K562 (cell line): ENCODE data around the gene ABLIM1. TPM values are rescaled to one million over a fixed set of nuclear protein-coding genes. Genes with fewer than 3 reads are reported as not detected.
A peak's percentile ranks its signal among the peaks of the same experiment; 100 is the strongest.

ENCODE experiments used
- ATAC-seq: fragments of 200-7000 bp; cut with Tn5 transposase; 3 replicates; pipeline ENCODE4 v1.9.1; 2020; ENCODE audit warnings: moderate library complexity
- BruUV-seq: library from RNA; stranded (reverse); fragments of 400-500 nt; replicated peaks from 2 replicates; lab custom pipeline; 2021; lab: Mats Ljungman, UMichigan
- CTCF ChIA-PET: fragments of 300-600 bp; formaldehyde crosslinking; extraction: SDS; loops from one replicate; lab custom pipeline; 2021; ENCODE audit warnings: low intra/inter-chr PET ratio; lab: Yijun Ruan, JAX
- POLR2A ChIA-PET: fragments of 300-600, 350-650 bp; sonication (Branson Sonifier 250); formaldehyde crosslinking; extraction: SDS; loops from one replicate; lab custom pipeline; 2021; ENCODE audit warnings: antibody characterized with exemption, inconsistent platforms; lab: Yijun Ruan, JAX
- DNase-seq, 4 experiments: peaks; one replicate each; pipeline versions ENCODE4 v3.0.0 to v3.0.0-alpha.2; 2011 to 2018; ENCODE audit warnings: low spot score in 3 of 4, mixed read lengths in 3 of 4; ENCODE audit errors: extremely low read depth in 1 of 4
- FAIRE-seq: peaks from 2 replicates; lab custom pipeline; 2011; peaks lifted over from hg19 to GRCh38; lab: Jason Lieb, UNC
- H2AFZ ChIP-seq: 2 replicates; pipeline ENCODE4 v1.6.0; 2011; ENCODE audit warnings: low read depth, low read length, control low read depth, inconsistent platforms
- H3K27ac ChIP-seq: fragments of 200-600 bp; 3 replicates; pipeline ENCODE4 v1.8.0; 2011; ENCODE audit warnings: low read depth, mild to moderate bottlenecking, control low read depth, inconsistent platforms, low read length, moderate library complexity, mixed read lengths; ENCODE audit errors: extremely low read depth
- H3K27me3 ChIP-seq, 2 experiments: fragments of 300-600 bp in 1 of 2; 2 replicates in 1 of 2; 3 replicates in 1 of 2; pipeline versions ENCODE4 v1.6.0 to v1.8.0; 2011; ENCODE audit warnings: inconsistent platforms in 2 of 2, low read length in 2 of 2, mild to moderate bottlenecking in 1 of 2, mixed read lengths in 1 of 2, moderate library complexity in 1 of 2; ENCODE audit not compliant: control insufficient read depth in 2 of 2, insufficient read depth in 2 of 2
- H3K36me3 ChIP-seq: fragments of 300-600 bp; 3 replicates; pipeline ENCODE4 v1.8.0; 2011; ENCODE audit warnings: mild to moderate bottlenecking, low read length, inconsistent platforms; ENCODE audit not compliant: control insufficient read depth, insufficient read depth
- H3K4me1 ChIP-seq, 2 experiments: fragments of 200-600 bp in 1 of 2; replicated peaks in 1 of 2; 2 replicates in 1 of 2; 3 replicates in 1 of 2; pipeline versions ENCODE4 v1.5.1 to v1.8.0; 2011; ENCODE audit warnings: inconsistent platforms in 2 of 2, low read length in 2 of 2, mild to moderate bottlenecking in 1 of 2, mixed read lengths in 1 of 2, moderate library complexity in 1 of 2; ENCODE audit not compliant: control insufficient read depth in 2 of 2, insufficient read depth in 2 of 2
- H3K4me2 ChIP-seq: 2 replicates; pipeline ENCODE4 v1.6.1; 2011; ENCODE audit warnings: low read length, control low read depth, inconsistent platforms, mixed read lengths; ENCODE audit not compliant: insufficient read depth
- H3K4me3 ChIP-seq: fragments of 200-600 bp; sonication (generic), shearing (Covaris generic); 2 replicates; pipeline ENCODE4 v1.5.1; 2016; ENCODE audit warnings: control low read depth, inconsistent platforms
- H3K79me2 ChIP-seq: fragments of 200-600 bp; 3 replicates; pipeline ENCODE4 v1.8.0; 2011; ENCODE audit warnings: low read length, inconsistent platforms; ENCODE audit not compliant: control insufficient read depth, insufficient read depth
- H3K9ac ChIP-seq, 2 experiments: 2 replicates each; pipeline versions ENCODE4 v1.6.0 to v1.6.1; 2011; ENCODE audit warnings: low read depth in 2 of 2, low read length in 2 of 2, control low read depth in 1 of 2, inconsistent platforms in 1 of 2, mild to moderate bottlenecking in 1 of 2, mixed read lengths in 1 of 2; ENCODE audit not compliant: insufficient read depth in 1 of 2
- H3K9me1 ChIP-seq: one replicate; pipeline ENCODE4 v1.6.0; 2011; ENCODE audit warnings: inconsistent platforms, mild to moderate bottlenecking, low read length, moderate library complexity; ENCODE audit not compliant: control insufficient read depth, insufficient read depth
- H3K9me3 ChIP-seq: replicated peaks from 2 replicates; pipeline ENCODE4 v1.5.1; 2011; ENCODE audit warnings: low read depth, low read length, inconsistent platforms; ENCODE audit not compliant: control insufficient read depth, insufficient read depth
- H4K20me1 ChIP-seq: replicated peaks from 2 replicates; pipeline ENCODE4 v1.6.1; 2011; ENCODE audit warnings: low read length, inconsistent platforms, mixed read lengths; ENCODE audit not compliant: control insufficient read depth, insufficient read depth
- PBX2 ChIP-seq, 2 experiments: IDR thresholded peaks in 1 of 2; conservative IDR thresholded peaks in 1 of 2; 2 replicates each; pipeline ENCODE4 v1.6.1; 2016; ENCODE audit warnings: low read depth in 2 of 2, mild to moderate bottlenecking in 1 of 2, missing compliant biosample characterization in 1 of 2, missing genetic modification characterization in 1 of 2, moderate library complexity in 1 of 2
- RBM25 ChIP-seq: fragments of 200-400 bp; formaldehyde crosslinking; IDR thresholded peaks from 2 replicates; pipeline ENCODE4 v1.6.1; 2018; ENCODE audit warnings: low read length, low read depth, moderate library complexity; ENCODE audit not compliant: severe bottlenecking
- ZNF639 ChIP-seq, 2 experiments: fragments of 200-800 bp in 1 of 2; sonication (Bioruptor generic) in 1 of 2; sonication (generic) in 1 of 2; formaldehyde crosslinking in 1 of 2; IDR thresholded peaks in 1 of 2; conservative IDR thresholded peaks in 1 of 2; 2 replicates each; pipeline versions ENCODE4 v1.5.0 to v1.6.1; 2016 to 2020; ENCODE audit warnings: missing compliant biosample characterization in 1 of 2, missing genetic modification characterization in 1 of 2, missing genetic modification reagents in 1 of 2
- WGBS: fragments of 100-300 bp; shearing (Covaris generic); methylation state at CpG from one replicate; pipeline ENCODE4 v1.1.6; 2016; ENCODE audit warnings: low coverage, mixed read lengths; ENCODE audit not compliant: insufficient coverage; ENCODE audit errors: missing lambda C conversion rate; 5-methylcytosine and 5-hydroxymethylcytosine counted together
- in situ Hi-C: fragments of 300-500 bp; cut with MboI; formaldehyde crosslinking; loops from 4 replicates; pipeline ENCODE4 v1.15.0; 2018; ENCODE audit warnings: inconsistent platforms, mixed read lengths
- intact Hi-C: fragments of 100-400 bp; cut with micrococcal nuclease; formaldehyde crosslinking; loops from 2 replicates; pipeline ENCODE4 v1.14.2; 2022
- polyA plus RNA-seq, 8 experiments: library from polyadenylated mRNA; depleted of rRNA in 4 of 8; stranded (reverse) in 5 of 8; unstranded in 3 of 8; fragments of >200 nt; fragmentation: Nextera tagmentation in 2 of 8; fragmentation: Illumina TruSeq in 1 of 8; extraction: Ambion mirVana in 2 of 8; extraction: Trizol in 1 of 8; gene quantifications; 2 replicates each; pipeline versions ENCODE4 v1.2.1 to v1.2.3, GENCODE V29; 2011 to 2014; ENCODE audit warnings: inconsistent platforms in 1 of 8, missing spikeins in 1 of 8
- total RNA-seq, 7 experiments: library from RNA; depleted of rRNA in 6 of 7; stranded (reverse); fragments of >200 nt in 6 of 7; fragmentation: Illumina TruSeq in 2 of 7; extraction: Trizol in 2 of 7; gene quantifications; 2 replicates each; pipeline versions ENCODE4 v1.2.1 to v1.2.3, GENCODE V29; 2011 to 2021; ENCODE audit warnings: low replicate concordance in 1 of 7

ABLIM1 gene
- total and polyA plus RNA-seq, 9 of the 15 experiments (the other 6 are each of a cell fraction or from before 2014, with no cell fraction given): 0.07 to 0.49 (median 0.14) TPM; not detected in 6

DNA sequence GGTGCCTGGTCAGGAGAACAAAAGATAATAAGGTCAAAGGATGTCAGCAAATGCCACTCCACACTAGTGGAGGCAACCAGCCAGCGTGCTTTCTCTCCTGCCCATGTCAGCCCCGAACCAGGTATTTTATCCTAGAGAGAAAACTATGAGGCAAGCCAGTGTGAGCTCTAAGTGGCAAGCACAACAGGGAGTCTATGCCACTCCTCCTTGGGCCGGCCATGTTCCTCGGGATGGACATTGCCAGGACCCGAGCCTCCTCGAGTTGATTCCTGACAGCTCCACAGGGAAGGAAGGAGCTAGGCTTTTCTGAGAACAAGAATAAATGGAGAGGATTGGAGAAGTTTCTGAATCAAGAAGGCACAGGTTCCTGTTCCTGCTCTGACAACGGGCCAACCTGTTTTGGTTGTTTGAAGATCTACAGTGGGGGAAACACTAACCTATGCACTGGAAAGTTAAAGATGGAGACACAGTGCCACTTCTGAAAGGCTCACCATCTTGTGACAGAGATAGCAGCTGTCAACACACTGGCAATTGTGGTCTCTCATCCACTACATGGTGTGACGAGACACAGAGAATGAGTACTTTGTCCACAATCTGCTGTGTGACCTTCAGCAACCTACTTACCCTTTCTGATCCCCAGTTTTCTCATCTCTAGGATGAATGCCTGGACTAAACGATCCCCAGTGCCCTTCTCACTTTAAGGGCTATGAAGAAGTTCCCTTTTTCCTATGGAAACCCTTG, 28.8 kb downstream of the ABLIM1 start:
- no peak overlapping the region for H3K9ac ChIP-seq
- no peaks in the 10 kb centered on the region for H3K36me3 ChIP-seq
- H4K20me1 ChIP-seq: no peaks in the 10 kb centered on the region
- intact Hi-C loops (no loop called here), in situ Hi-C loops (no loop called here)
- H3K4me2 ChIP-seq: no peak overlapping the region
- FAIRE-seq (no peak), ATAC-seq (no peak), DNase-seq (no peak)
- 1% methylated on average over 7 of the region's 9 CpGs for WGBS
- no peak overlapping the region for H2AFZ ChIP-seq
- no peaks in the 10 kb centered on the region for H3K79me2 ChIP-seq
- no peak overlapping the region for H3K4me3 ChIP-seq
- H3K9me3 ChIP-seq: no peaks in the 10 kb centered on the region
- no peaks in the 10 kb centered on the region; a peak in 1 of 5 replicates for H3K4me1 ChIP-seq
- H3K27me3 ChIP-seq: peaks cover 10 to 27% of the 10 kb centered on the region in 2 experiments
- H3K9me1 ChIP-seq: no peaks in the 10 kb centered on the region
- H3K27ac ChIP-seq: no peak overlapping the region
- no peak for TF ChIP-seq PBX2 (CRISPR knock-in tag; IDR thresholded peaks at IDR 0.05; ENCODE audit: low read depth)
- TF ChIP-seq PBX2 (tag; conservative IDR thresholded peaks at IDR 0.05; ENCODE audit: low read depth): no peak
- peak; percentile 44 for TF ChIP-seq RBM25
- no peak for TF ChIP-seq ZNF639 (CRISPR knock-in tag; conservative IDR thresholded peaks at IDR 0.05 in 1 of 2, IDR thresholded peaks at IDR 0.05 in 1 of 2)
- ChIA-PET POLR2A (no interaction called here), CTCF (no interaction called here)
- BruUV-seq: no TSS peak
